GM12878 (cell line): ENCODE data around the gene UCN2.

ENCODE experiments used
- DPF2 ChIP-seq: fragments of 450-650 bp; IDR thresholded peaks from 2 replicates; pipeline ENCODE4 v1.6.1; 2017; ENCODE audit warnings: mild to moderate bottlenecking
- ESRRA ChIP-seq: IDR thresholded peaks from 2 replicates; pipeline ENCODE4 v1.6.1; 2012; ENCODE audit warnings: mild to moderate bottlenecking, low read length, improper control_type of control experiment
- RAD21 ChIP-seq: IDR thresholded peaks from 2 replicates; pipeline ENCODE4 v1.6.1; 2011; ENCODE audit warnings: mild to moderate bottlenecking, low read depth, low read length, moderate library complexity; ENCODE audit not compliant: insufficient read depth
- TF ChIP-seq, protein P1 (sequence below): IDR thresholded peaks from 2 replicates; pipeline ENCODE4 v1.6.1; 2012; ENCODE audit warnings: mild to moderate bottlenecking, low read depth, low read length
- TF ChIP-seq, protein P2 (sequence below), 3 experiments: IDR thresholded peaks in 2 of 3; conservative IDR thresholded peaks in 1 of 3; 2 replicates each; pipeline ENCODE4 v1.5.1; 2011; ENCODE audit warnings: low read depth in 3 of 3, low read length in 3 of 3, mild to moderate bottlenecking in 3 of 3, control low read depth in 2 of 3, moderate library complexity in 2 of 3, inconsistent platforms in 1 of 3, mixed read lengths in 1 of 3; ENCODE audit not compliant: control insufficient read depth in 2 of 3, insufficient read depth in 1 of 3; ENCODE audit errors: extremely low read depth in 1 of 3
- TF ChIP-seq, protein P3 (sequence below): IDR thresholded peaks from 2 replicates; pipeline ENCODE4 v1.6.1; 2011; ENCODE audit warnings: low read depth, low read length, improper control_type of control experiment, borderline replicate concordance

DNA sequence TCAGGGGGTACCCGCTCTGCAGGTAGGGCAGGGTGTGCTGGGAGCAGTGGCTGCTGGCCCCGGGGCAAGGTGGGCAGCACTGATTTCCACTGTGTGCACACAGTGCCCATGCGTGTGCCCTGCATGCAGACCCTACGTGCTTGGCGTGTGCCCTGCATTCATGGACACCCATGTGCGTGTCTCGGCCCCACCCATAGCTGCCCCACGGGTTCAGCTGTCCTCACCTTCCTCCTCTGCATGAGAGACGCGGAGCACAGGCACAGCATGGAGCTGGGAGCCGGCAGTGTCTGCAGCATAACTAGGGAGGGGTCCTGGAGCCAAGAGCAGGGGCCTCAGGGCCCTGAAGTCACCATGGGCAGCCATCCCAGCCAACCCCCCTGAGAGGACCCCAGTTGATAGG, 1.6 kb upstream of the UCN2 start:
- no peak for TF ChIP-seq RAD21
- TF ChIP-seq, protein P1, sequence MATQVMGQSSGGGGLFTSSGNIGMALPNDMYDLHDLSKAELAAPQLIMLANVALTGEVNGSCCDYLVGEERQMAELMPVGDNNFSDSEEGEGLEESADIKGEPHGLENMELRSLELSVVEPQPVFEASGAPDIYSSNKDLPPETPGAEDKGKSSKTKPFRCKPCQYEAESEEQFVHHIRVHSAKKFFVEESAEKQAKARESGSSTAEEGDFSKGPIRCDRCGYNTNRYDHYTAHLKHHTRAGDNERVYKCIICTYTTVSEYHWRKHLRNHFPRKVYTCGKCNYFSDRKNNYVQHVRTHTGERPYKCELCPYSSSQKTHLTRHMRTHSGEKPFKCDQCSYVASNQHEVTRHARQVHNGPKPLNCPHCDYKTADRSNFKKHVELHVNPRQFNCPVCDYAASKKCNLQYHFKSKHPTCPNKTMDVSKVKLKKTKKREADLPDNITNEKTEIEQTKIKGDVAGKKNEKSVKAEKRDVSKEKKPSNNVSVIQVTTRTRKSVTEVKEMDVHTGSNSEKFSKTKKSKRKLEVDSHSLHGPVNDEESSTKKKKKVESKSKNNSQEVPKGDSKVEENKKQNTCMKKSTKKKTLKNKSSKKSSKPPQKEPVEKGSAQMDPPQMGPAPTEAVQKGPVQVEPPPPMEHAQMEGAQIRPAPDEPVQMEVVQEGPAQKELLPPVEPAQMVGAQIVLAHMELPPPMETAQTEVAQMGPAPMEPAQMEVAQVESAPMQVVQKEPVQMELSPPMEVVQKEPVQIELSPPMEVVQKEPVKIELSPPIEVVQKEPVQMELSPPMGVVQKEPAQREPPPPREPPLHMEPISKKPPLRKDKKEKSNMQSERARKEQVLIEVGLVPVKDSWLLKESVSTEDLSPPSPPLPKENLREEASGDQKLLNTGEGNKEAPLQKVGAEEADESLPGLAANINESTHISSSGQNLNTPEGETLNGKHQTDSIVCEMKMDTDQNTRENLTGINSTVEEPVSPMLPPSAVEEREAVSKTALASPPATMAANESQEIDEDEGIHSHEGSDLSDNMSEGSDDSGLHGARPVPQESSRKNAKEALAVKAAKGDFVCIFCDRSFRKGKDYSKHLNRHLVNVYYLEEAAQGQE = no peak
- no peak for TF ChIP-seq DPF2
- TF ChIP-seq ESRRA = no peak
- TF ChIP-seq, protein P2, sequence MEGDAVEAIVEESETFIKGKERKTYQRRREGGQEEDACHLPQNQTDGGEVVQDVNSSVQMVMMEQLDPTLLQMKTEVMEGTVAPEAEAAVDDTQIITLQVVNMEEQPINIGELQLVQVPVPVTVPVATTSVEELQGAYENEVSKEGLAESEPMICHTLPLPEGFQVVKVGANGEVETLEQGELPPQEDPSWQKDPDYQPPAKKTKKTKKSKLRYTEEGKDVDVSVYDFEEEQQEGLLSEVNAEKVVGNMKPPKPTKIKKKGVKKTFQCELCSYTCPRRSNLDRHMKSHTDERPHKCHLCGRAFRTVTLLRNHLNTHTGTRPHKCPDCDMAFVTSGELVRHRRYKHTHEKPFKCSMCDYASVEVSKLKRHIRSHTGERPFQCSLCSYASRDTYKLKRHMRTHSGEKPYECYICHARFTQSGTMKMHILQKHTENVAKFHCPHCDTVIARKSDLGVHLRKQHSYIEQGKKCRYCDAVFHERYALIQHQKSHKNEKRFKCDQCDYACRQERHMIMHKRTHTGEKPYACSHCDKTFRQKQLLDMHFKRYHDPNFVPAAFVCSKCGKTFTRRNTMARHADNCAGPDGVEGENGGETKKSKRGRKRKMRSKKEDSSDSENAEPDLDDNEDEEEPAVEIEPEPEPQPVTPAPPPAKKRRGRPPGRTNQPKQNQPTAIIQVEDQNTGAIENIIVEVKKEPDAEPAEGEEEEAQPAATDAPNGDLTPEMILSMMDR (IDR thresholded peaks at IDR 0.05 in 2 of 3, conservative IDR thresholded peaks at IDR 0.05 in 1 of 3; ENCODE audit: control insufficient read depth in 2 of 3, extremely low read depth in 1 of 3, insufficient read depth in 1 of 3, low read depth in 3 of 3, low read length in 3 of 3) = no peak
- TF ChIP-seq, protein P3, sequence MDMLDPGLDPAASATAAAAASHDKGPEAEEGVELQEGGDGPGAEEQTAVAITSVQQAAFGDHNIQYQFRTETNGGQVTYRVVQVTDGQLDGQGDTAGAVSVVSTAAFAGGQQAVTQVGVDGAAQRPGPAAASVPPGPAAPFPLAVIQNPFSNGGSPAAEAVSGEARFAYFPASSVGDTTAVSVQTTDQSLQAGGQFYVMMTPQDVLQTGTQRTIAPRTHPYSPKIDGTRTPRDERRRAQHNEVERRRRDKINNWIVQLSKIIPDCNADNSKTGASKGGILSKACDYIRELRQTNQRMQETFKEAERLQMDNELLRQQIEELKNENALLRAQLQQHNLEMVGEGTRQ = no peak
